COR-L47 (cell line): ENCODE data around the gene BBS9.
A peak's percentile ranks its signal among the peaks of the same experiment; 100 is the strongest.
"Not testable (repeated sequence)": the region's sequence is repeated elsewhere in the genome, so short reads cannot be mapped to it uniquely, and the experiment has no call there.

Experiments
- DNase-seq: peaks from one replicate; lab custom pipeline; 2025; lab: John Stamatoyannopoulos, UW

BBS9 gene

DNA sequence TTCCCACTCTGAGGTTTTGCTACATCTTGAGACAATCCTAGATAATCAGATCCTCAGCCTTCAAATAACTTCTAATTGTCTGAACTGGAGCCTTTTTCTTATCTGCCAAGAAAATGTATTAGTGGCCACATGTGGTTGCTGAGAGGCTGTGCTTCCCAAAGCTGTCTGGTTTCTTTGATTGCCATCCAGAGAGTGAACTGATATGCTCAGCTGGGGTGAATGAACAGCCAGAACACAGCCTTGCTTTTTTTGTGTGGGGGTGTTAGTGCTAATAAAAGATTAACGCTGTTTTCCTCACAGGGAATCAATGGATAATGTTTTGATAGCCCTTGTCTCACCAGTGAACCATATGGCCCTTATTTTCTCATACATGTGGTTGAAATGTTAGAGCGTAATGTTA is 66.9 kb downstream of the BBS9 start:
- no peak for DNase-seq

DNA sequence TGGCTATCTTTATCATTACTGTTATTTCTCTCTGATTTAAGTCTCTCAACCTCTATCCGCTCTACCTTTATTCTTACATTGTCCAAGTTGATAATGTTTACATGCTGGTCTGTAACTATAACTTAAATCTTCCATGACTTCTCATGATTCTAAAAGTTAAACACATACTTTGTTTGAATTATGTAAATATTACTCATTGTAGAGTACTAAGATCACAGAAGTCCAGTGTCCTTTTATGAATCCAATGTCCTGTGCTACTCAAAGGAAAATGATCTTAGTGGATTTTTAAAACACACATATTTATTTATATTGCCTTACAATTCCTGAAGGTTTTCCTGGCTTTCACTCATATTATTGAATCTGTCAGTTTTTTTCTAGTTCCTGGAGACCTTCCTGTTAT is 70.9 kb downstream of the BBS9 start:
- DNase-seq, result no peak

DNA sequence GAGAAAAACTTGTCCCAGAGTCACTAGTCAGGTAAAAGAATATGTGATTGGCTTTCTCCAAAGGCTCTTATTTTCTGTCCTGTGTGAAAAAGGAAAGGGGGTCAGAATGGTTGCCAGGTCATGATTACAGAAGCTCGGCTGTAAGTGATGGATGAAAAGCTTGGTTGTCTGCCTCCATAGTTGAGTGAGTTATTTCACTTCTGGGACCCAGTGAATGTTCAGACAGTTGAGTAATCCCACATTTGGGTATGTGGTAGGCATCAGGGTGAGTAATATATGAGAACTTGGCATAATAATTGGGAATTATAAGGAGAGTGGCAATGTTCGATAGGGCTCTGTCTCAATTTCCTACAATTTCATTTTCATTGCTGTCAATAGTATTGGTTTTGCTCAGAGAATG is 72.5 kb downstream of the BBS9 start:
- no peak for DNase-seq

DNA sequence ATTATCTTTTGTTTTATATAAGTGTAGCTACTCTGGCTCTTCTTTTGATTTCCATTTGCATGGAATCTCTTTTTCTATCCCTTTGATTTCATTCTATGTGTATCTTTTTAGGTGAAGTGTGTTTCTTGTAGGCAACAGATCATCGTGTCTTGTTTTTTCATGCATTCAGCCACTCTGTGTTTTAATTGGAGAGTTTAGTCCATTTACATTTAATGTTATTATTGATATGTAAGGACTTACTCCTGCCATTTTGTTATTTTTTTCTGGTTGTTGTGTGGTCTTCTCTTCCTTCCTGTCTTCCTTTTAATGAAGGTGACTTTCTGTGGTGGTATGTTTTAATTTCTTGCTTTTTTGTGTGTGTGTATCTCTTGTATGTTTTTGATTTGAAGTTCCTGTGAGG is 81.6 kb downstream of the BBS9 start:
- no peak for DNase-seq

DNA sequence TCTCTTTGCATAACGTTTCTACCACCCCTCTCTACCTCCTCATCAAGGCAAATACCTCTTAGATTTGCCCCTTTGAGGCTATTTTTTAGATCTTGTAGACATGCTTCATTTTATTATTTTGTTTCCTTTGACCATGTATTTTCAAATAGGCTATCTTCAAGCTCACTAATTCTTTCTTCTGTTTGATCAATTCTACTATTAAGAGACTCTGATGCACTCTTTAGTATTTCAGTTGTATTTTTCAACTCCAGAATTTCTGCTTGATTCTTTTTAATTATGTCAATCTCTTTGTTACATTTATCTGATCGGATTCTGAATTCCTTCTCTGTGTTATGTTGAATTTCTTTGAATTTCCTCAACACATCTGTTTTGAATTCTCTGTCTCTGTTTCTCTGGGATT is 82.8 kb downstream of the BBS9 start:
- DNase-seq, result no peak

DNA sequence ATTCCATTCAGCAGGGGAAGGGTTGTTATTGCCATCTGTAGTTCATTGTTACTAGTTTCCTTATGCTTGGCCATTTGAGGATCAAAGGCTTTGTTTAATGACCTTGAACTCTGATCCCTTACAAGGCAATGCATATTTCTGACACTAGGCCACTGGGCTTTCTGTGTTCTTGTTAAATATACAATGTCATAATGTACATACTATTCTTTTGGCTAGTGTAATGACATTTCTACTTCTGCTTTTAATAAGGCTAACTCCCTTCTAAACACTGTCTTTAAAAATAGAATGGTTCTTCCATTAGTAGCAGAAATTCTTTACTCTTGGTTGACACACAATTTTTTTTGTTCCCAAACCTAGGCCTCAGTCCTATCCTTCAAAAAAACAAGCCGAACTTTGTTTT is 86.6 kb downstream of the BBS9 start:
- no peak for DNase-seq

DNA sequence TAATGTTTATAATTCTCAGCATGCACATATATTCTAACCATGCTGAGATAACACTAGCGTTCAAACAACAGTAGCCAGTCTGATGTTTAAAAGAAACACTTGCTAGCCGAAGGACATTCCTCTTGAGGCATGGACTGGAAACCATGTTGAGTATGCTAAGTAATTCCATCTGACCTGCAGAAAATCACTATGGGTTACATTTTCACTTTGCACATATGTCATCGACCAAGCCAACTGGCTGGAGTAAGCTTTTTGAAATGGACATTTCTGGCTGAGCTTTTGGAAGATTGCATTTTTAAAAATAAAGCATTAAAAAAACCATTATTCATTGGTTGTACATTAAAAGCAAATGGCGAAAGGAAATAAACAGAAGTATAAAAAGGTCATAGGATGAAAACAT is 88.2 kb downstream of the BBS9 start:
- no peak for DNase-seq

DNA sequence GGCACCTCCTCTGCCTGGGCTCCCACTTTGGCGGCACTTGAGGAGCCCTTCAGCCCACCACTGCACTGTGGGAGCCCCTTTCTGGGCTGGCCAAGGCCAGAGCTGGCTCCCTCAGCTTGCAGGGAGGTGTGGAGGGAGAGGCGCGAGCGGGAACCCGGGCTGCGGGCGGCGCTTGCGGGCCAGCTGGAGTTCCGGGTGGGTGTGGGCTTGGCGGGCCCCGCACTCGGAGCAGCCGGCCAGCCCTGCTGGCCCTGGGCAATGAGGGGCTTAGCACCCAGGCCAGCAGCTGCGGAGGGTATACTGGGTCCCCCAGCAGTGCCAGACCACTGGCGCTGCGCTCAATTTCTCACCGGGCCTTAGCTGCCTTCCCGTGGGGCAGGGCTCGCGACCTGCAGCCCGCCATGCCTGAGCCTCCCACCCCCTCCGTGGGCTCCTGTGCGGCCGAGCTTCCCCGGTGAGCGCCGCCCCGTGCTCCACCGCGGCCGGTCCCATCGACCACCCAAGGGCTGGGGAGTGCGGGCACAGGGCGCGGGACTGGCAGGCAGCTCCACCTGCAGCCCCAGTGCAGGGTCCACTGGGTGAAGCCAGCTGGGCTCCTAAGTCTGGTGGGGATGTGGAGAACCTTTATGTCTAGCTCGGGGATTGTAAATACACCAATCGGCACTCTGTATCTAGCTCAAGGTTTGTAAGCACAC is 89.6 kb downstream of the BBS9 start:
- DNase-seq, result not testable (repeated sequence)

DNA sequence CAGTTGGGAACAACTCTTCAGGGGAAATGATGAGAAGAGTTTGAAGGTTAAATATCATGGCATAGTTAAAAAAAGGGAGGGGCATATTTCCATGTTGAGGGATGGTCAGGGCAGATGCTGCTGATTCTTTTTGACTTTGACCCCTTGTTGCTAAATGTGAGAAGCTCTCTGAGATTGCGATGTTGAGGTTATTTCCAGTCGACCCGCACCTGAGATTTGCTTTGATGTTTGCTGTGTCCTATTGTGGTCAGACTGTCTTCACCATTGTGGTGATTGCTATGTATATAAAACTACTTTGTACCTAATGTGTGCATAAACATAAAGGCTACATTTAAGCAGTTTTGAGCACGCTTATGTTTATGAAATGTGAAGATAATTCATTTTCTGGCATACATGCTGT is 90.9 kb downstream of the BBS9 start:
- DNase-seq, result no peak

DNA sequence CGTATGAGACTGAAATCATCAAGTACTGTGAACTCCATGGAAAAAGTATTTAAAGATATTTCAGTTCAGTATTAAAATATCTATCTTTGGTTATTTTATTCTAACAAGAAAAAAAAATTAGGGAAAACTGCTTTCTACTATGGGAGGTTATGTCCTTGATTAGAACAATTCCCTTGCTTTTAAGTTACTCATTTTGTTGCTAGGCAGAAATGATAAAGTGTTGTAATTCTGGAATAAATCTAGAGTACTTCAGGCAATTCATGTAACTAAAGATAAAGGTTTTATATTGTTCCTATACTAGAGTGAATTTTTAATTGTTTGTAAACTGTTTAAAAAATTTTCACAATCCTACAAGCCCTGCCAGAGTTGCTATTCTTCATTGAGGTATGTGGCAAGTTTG is 92.0 kb downstream of the BBS9 start:
- no peak for DNase-seq

DNA sequence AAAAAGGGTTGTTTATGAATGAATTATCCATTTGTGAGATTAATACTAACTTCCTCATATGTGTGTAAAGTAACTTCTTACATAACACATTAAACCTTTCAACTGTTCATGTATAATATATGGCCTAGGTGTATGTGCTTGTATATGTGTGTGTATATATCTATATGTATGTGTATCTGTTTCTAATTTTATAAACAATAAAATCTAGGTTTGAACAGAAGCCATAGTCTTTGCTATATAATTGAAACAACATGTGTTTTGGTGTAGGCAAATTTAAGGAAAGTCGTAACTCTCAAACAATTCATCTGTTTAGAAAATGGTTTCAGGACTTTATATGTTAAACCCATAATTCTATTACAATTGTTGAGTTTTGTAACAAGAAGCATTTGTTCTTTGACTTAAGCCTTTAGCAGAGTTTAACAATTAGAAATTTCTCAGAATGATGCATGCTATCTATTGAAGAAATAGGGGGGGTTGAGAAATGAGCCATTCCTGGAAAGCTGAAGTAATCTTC is 103.3 kb downstream of the BBS9 start:
- DNase-seq, result no peak

DNA sequence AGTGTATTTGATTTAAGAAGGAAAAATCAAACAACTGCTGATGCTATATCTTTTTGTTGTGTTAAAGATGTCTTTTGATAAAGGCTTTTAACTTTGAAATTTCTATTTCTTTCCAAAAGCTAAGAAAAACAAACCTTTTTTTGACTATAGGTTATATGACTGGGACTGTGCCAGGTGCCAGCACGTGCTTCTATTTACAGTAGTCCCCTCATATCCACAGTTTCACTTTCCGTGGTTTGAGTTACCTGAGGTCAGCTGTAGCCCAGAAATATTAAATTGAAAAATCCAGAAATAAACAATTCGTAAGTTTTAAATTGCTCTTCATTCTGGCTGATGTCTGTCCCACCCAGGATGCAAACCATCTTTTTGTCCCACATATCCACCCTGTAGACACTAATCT is 104.3 kb downstream of the BBS9 start:
- DNase-seq, result no peak

DNA sequence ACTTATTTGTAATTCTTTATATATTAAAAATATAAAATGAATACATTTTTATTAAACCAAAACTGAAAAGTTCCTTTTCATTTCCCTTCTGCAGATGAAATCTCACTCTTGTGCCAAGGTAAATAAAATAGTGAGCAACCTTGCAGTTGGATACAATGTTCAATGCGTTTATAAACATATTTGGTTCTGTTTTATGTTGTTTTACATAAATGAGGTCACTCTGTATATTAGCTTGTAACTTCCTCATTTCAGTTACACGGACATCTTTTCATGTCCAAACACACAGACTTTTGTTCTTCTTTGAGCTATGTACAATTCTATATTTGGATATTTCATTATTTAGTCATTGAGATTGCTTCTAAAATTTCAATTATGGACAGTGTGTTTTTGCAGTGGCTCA is 107.7 kb downstream of the BBS9 start:
- no peak for DNase-seq

DNA sequence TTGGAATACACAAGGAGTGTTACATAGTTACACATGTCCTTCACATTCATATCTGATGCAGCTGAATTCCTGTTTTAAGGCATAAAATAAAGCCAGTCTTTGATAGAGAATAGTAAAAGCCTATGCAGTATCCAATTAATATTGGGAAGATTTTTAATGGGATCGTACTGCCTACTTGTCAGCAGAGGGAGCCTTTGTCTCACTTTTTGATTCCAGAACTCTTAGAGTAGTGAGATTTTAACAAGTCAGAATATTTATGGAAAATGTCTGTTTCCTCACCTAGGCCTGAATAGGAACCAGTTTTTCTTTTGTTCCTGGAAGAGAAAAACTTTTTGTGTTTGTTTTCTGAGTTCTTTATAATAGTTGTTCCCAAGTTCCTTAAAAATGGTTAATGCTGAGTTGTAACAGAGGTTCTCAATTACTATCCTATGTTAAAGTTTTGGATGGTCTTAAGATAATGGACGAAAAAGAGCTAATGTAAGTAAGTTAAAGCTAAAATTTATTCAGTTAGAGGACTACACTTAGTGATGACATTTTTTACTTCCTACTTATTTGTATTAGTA is 114.0 kb downstream of the BBS9 start:
- DNase-seq, result peak; percentile 1

DNA sequence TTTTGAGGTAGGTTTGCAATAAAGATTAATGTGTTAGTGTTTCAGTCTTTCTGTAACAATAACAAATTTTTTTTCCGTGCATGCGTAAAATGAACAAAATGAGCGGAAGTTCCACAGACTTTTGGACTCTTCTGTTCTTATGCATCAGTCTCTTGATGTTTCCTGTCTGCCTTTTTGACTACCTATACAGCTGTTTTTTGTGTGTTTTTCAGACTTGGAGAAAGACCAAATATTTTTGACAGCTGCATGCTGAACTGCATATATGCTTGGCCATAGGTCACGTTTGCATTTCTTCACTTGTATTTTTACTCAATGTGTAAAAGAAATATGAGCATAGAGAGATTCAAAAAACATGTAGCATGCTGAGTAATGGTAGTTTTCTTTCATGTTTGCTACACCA is 119.3 kb downstream of the BBS9 start:
- no peak for DNase-seq

DNA sequence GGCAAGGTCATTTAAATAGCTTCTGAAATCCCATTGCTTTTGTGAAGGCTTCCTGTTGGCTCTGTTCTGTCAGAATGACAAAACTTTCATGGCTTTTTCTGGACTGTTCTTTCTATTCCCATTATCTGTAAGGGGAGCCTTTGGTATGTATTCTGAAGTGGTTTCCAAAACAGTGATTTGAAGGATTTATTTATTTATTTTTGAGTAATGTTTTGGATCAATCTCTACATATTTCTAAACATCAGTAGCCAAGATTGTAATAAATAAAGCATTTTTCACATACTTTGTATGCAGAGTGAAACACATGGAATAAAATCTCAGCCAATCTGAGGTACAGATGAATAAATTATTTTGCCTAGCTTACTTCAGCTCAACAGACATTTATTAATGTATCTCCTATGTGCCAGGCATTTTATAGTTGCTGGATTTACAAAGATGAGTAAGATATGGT is 121.1 kb downstream of the BBS9 start:
- no peak for DNase-seq

DNA sequence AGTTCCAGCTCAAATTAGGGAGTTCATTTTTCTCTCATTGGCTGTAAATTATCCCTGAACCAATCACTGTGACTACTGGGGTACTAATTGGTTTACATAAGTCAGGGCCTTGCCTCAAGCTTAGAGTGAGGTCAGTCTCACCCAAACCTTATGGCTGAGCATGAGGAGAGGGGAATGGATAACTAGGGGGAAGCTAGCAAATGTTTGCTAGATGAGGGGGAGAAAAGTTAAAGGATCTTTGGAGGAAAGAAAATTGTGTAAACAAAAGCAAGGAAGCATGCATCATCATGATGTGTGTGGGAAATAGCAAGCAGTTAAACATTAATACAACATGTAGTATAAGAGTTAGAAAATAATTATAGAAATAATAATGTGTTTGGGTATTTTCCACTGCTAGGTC is 121.9 kb downstream of the BBS9 start:
- no peak for DNase-seq

DNA sequence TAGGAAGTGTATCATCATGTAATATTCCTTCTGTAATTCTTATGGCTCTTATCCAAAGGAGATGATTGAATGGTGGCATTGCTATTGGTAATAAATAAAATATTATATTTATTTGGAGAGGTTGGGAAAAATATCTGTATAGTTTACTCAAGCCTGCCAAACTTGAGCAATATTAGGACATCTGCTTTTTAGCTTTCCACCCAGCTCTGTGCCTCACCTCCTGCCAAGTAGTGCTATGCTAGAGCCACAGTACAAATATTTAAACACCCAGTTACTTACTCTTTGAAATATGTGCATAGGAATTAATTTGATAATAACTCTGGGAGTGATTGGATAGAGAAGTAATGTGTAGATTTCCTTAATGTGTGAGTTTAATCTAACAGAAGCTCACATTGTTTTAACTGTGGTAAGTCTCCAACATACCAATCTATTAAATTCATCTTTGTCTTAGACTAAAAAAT is 129.2 kb downstream of the BBS9 start:
- no peak for DNase-seq

DNA sequence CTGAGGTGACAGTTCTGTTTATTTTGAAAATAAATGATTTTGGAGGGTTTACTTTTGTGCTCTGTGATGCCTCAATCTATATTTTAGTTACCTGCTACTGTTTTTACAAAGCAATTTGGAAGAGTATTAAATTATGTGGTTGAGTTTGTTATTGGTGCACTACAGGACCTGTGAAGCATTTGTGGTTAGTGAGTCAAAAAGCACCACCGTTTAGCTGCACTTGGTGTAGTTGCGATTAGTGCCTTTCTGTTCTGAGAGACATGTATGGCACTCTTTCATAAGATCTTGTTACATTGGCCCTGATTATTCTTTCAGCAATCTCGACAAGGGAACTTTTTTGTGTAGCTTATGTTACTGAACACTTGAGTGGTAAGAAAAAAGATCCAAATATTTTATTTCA is 132.2 kb downstream of the BBS9 start:
- DNase-seq, result no peak

DNA sequence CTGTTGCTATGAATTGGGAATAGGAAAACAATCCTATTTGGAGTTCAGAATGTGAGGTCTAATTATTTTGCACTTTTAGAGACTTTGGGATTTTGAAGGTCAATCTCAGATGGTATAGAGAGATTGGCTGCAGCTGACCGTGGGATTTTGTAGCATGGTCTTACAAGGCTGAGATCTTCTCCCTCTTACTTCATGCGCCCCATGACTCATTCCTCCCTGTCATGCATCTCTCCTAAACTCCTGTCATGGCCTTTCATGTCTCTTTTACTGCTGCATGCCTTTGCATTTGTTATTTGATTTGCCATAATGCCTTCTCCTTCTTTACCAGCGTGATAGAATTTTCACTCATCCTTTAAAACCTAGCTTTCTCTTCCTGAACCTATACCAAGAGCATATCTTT is 133.1 kb downstream of the BBS9 start:
- DNase-seq, result no peak

DNA sequence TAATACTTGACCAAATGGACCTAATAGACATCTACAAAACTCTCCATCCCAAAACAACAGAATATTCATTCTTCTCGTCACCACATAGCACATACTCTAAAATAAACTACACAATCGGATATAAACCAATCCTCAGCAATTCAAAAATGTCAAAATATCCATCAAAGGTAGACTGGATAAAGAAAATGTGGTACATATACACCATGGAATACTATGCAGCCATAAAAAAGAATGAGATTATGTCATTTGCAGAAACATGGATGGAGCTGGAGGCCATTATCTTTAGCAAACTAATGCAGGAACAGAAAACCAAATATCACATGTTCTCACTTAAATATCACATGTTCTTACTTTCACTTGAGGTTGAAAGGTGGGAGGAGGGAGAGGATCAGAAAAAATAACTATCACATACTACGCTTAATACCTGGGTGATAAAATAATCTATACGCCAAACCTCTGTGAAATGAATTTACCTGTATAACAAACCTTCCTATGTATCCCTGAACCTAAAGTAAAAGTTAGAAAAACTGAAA is 142.5 kb downstream of the BBS9 start:
- DNase-seq, result not testable (repeated sequence)

DNA sequence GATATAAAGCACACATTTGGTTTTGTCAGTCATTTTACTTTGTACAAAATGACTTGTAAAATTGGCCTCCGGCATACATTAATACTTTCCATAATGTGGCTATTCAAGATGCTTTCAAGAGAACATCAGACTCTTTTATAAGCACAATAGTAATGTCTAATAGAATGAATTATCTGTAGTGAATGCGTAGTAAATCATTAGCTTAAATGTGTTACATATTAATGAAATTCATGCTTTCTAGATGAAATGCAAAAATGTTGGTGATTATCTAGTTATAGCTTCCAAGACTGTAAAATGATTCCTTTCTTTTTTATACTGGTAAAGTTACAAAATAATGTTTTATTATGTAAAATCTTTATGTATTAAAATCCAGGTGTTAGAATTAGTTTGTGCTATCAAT is 144.0 kb downstream of the BBS9 start:
- no peak for DNase-seq

DNA sequence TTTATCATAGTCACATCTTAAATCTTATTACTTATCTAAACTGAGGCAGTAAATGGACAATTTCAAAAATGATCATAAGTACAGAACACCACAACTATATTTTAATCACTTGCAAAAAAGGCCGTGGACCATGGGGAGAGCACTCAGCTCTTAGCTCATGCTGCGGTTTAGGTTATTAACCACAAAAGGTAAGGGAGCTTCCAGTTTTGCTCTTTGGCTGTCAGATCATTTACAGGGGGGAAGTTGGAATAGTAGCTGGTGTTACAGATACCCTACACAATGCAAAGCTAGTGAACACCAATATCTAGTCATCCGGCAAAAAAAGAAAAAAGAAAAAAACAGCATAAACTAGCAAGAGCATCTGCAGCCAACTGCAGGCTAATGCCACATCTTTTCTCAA is 147.0 kb downstream of the BBS9 start:
- no peak for DNase-seq

DNA sequence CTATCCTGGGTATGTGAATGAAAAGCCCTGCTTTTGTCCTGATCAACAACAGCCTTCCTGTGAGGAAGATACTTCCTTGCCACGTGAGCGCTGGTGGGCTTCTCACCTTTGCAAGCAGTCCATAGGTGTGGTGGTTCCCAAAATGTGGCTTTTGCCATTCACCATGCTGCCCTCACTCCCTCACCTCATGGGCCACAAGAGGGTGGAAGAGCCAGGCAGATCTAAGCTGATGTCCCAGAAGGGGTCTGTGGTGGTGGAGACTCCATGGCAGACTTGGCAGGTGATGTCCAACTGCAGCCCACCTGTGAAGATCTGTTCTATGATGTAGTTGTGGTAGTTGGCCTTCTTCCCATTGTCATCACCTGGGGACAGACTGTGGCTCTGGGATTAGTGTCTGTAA is 147.4 kb downstream of the BBS9 start:
- no peak for DNase-seq
